Stimulated activated CD4-positive, alpha-beta T cell treated with anti-CD3 and anti-CD28 coated beads, Interleukin-15, amount 100 ng/mL, for 1 hour (primary cell): ENCODE measurements around the gene ELANE.
"Not testable (repeated sequence)": the region's sequence is repeated elsewhere in the genome, so short reads cannot be mapped to it uniquely, and the experiment has no call there.

Experiments
- DNase-seq, 2 donors: peaks; one replicate each; pipeline ENCODE4 v3.0.0-alpha.2; 2020; ENCODE audit warnings: low read depth in 1 of 2, low spot score in 1 of 2

Gene ELANE

GRCh38 chr19:814152-815078 lies 37.7 kb upstream of the ELANE start:
- DNase-seq = no peak

DNA sequence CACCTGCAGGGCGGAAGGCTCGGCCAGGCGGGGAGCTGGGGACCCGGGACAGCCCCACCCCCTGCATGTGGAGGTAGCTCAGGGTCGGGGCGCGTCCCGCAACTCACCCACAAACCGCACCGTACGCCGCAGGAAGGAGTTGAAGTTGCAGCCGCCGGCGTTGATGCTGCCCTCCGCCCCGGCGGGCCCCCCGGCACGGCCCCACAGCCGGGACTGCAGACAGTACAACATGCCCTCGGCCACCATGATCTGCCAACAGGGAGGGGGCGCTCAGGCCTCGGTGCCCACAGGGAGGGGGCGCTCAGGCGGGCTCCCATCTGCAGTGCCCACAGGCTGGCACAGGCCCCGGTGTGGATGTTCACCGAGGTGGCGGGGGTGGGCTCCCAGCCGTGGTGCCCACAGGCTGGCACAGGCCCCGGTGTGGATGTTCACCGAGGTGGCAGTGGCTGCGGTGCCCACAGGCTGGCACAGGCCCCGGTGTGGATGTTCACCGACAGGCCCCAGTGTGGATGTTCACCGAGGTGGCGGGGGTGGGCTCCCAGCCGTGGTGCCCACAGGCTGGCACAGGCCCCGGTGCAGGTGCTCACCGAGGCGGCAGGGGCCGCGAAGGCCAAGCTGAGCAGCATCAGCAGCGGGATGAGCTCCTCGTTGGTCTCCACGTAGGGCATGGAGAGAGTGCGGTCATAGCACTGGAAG lies 36.9 kb upstream of the ELANE start:
- DNase-seq = no peak

GRCh38 chr19:815775-816499 lies 36.2 kb upstream of the ELANE start:
- no peak for DNase-seq

- DNase-seq = no peak
Observed at GRCh38 chr19:816500-816857, 35.6 kb upstream of the ELANE start.

DNA sequence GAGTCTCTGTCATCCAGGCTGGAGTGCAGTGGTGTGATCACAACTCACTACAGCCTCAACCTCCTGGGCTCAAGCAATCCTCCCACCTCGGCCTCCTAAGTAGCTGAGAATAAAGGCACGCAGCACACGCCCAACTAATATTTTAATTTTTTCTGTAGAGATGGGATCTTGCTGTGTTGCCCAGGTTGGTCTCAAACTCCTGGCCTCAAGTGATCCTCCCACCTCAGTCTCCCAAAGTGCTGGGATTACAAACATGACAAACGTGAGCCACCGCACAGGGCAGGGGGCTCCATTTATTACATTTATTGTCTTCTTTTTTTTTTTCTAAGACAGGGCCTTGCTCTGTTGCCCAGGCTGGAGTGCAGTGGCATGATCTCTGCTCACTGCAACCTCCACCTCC lies 31.9 kb upstream of the ELANE start:
- DNase-seq = not testable (repeated sequence)

- no peak for DNase-seq
Observed at GRCh38 chr19:821231-821824, 30.8 kb upstream of the ELANE start.

- DNase-seq = no peak
Observed at GRCh38 chr19:821825-822503, 30.1 kb upstream of the ELANE start, which contains the start of gene PLPPR3. PLPPR3 (minus strand) TSS chr19:821955; CDS start chr19:821559, 396 bp downstream.

DNA sequence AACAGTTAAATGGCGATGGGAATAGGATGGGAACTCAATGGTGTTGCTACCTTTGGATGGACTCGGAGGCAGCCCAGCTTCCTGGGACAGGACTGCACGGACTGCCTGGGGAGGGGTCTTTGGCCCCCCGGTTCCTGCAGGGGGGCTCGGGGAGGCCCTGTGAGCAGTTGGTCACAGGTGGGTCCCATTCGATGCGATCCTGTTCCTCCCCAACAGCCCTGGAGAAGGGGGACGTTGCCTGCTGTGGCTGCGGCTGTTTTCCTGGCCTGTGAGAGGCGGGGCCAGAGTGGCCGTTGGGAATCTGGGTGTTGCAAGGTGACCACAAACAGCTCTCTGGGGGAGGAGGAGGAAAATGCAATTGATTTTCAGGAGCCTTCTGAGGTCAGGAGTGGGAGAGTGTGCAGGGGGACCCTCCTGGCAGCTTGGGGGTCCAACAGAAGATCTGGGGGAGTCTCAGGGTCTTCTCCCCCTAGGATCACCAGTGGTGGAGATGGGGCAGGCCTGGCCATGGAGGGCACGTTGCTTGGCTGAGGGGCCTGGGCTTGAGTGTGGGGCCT lies 28.5 kb upstream of the ELANE start:
- no peak for DNase-seq

DNA sequence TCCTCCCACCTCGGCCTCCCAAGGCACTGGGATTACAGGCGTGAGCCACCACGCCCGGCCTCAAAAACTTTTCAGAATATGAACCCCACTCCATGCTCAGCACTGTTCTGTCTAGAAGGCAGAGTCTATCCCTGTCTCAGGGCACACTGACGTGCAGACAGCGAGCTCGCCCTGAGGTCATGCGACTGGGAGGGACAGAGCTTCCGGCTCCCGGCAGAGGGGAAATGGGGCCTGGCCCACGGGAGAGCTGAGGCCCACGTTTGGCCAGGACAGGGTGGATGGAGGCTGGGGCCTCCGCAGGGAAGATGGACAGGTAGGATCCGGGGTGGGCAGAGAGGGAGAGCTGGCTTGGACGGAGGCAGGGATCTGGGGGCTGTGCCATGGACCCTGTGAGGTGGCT lies 27.2 kb upstream of the ELANE start:
- DNase-seq = no peak

- no peak for DNase-seq
Observed at GRCh38 chr19:825897-826644, 26.0 kb upstream of the ELANE start.

- no peak for DNase-seq
Observed at GRCh38 chr19:827314-827709, 24.8 kb upstream of the ELANE start.

DNA sequence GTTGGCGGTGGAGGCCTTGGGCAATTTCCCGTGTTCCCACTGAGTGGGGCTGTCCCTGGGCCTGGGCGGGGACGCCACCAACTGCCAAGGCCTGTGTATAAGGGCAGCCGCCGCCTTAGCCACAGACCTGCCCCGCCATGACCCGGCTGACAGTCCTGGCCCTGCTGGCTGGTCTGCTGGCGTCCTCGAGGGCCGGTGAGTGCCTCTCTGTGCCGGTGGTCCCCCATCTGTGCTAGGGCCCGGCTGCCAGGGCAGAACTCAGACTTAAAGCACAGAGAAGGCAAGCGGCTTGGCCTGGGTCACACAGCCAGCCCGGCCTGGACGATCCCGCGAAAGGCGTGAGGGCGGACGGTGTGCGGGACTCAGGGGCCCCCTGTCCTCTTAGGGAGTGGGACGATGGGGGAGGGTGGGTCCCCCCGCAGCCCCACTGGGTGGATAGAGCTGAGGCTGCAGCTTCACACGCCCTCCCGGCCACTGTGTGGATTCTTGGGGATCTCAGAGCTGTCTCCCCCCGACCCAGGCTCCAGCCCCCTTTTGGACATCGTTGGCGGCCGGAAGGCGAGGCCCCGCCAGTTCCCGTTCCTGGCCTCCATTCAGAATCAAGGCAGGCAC lies 24.3 kb upstream of the ELANE start, which contains the start of gene AZU1:
Gene AZU1 (plus strand): TSS at position 128 of the 612 bp plus-strand sequence. CDS start 10 bp downstream, at position 138.
- no peak for DNase-seq

DNA sequence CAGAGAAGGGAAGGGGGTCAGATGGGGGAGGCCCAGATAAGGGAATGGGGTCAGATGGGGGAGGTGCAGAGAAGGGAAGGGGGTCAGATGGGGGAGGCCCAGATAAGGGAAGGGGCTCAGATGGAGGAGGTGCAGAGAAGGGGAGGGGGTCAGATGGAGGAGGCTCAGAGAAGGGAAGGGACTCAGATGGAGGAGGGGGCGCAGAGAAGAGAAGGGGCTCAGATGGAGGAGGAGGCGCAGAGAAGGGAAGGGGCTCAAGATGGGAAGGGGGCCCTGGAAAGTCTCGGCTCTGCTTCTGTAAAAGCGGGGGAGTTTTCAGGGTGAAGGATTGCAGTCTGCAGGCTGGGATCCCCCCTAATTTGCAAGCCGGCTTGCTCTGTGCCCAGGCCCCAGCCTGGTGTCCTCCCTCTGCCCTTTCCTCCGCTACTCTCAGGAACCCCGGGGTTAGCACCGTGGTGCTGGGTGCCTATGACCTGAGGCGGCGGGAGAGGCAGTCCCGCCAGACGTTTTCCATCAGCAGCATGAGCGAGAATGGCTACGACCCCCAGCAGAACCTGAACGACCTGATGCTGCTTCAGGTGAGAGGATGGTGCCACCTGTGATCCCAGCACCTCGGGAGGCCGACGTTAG lies 22.9 kb upstream of the ELANE start:
- no peak for DNase-seq

- no peak for DNase-seq
Observed at GRCh38 chr19:831407-832369, 20.4 kb upstream of the ELANE start.

GRCh38 chr19:834216-834615 lies 17.9 kb upstream of the ELANE start:
- no peak for DNase-seq

DNA sequence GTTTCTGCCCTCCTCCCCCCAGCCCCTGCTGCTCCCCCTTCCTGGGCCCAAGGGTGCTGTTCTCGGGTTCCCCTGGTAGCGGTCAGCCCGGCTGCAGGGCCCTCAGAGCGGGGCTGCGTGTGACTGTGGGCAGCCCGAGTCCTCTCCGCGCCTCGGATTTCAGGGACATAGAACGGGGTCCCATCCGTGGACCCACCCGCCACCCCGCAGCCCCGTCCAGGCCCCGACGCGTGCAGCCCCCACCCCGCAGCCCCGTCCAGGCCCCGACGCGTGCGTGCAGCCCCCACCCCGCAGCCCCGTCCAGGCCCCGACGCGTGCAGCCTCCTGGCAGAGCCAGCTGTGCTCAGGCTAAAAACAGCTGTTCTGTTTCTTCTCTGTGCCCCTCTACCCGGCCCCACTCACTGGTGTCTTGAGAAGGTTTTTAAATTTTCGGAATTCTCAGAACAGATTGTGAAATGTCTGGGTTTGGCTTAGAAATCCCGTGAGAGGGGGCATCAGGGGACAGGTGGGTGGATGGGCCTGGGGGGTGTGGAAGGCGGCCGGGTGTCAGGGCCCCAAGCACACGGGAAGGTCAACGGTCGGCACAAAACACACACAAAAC lies 16.8 kb upstream of the ELANE start:
- no peak for DNase-seq

DNA sequence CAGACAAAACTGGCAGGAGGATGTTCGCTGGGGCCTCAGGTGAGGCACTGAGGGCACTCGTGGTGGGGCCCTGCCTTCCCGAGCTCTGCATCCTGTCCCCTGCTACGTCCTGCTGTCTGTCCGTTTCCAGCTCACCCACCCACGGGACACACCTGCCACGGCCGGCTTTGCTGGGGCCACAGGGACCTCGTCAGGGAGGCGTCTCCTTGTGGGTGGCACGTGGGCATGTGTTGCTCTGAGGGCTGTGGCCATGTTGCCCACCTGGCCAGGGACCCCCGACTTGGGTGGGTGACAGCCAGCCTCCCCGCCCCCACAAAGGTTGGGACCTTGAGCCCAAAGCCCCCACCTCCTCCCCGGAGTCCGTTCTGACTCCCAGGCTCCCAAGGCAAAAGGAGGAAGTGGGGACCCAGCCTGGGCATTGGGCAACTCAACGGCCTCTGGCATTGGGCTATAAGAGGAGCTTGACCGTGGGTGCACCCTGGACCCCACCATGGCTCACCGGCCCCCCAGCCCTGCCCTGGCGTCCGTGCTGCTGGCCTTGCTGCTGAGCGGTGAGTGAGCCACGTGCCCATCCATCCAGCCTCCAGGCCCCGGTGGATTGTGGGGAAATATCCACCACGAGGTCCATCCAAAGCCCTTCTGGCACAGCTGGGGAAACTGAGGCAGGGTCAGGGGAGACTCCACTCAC lies 11.4 kb upstream of the ELANE start, which contains the start of gene PRTN3:
Gene PRTN3 (plus strand): TSS at position 481 of the 688 bp plus-strand sequence. CDS start 10 bp downstream, at position 491.
- DNase-seq = no peak
